HEK293 (cell line): ENCODE results near the gene UBE2D3.

Experiments
- CTCF ChIP-seq: fragments of 450-650 bp; formaldehyde crosslinking; IDR thresholded peaks from 2 replicates; pipeline ENCODE4 v1.5.1; 2016; ENCODE audit warnings: missing biosample characterization, missing genetic modification characterization
- GLI4 ChIP-seq: fragments of 450-650 bp; formaldehyde crosslinking; IDR thresholded peaks from 2 replicates; pipeline ENCODE4 v1.5.1; 2016; ENCODE audit warnings: missing biosample characterization, missing genetic modification characterization
- RBAK ChIP-seq: fragments of 450-650 bp; formaldehyde crosslinking; IDR thresholded peaks from 2 replicates; pipeline ENCODE4 v1.5.1; 2016; ENCODE audit warnings: missing biosample characterization, missing genetic modification characterization
- SCRT1 ChIP-seq: fragments of 450-650 bp; formaldehyde crosslinking; IDR thresholded peaks from 2 replicates; pipeline ENCODE4 v1.5.1; 2016; ENCODE audit warnings: missing biosample characterization, missing genetic modification characterization, borderline replicate concordance
- YY1 ChIP-seq: fragments of 450-650 bp; formaldehyde crosslinking; IDR thresholded peaks from 2 replicates; pipeline ENCODE4 v1.5.1; 2018; ENCODE audit warnings: missing biosample characterization, missing genetic modification characterization
- ZBTB49 ChIP-seq: fragments of 450-650 bp; formaldehyde crosslinking; IDR thresholded peaks from 2 replicates; pipeline ENCODE4 v1.5.1; 2016; ENCODE audit warnings: missing biosample characterization, missing genetic modification characterization, low read depth
- ZFP3 ChIP-seq: fragments of 450-650 bp; formaldehyde crosslinking; IDR thresholded peaks from 2 replicates; pipeline ENCODE4 v1.5.1; 2016; ENCODE audit warnings: low read depth, missing biosample characterization, missing genetic modification characterization
- ZNF23 ChIP-seq: fragments of 450-650 bp; formaldehyde crosslinking; IDR thresholded peaks from 2 replicates; pipeline ENCODE4 v1.5.1; 2016; ENCODE audit warnings: missing biosample characterization, missing genetic modification characterization, borderline replicate concordance
- ZNF324 ChIP-seq: fragments of 450-650 bp; formaldehyde crosslinking; IDR thresholded peaks from 2 replicates; pipeline ENCODE4 v1.5.1; 2016; ENCODE audit warnings: missing biosample characterization, missing genetic modification characterization
- ZNF404 ChIP-seq: fragments of 450-650 bp; formaldehyde crosslinking; IDR thresholded peaks from 2 replicates; pipeline ENCODE4 v1.5.1; 2017; ENCODE audit warnings: missing biosample characterization, missing genetic modification characterization
- ZNF768 ChIP-seq: fragments of 450-650 bp; formaldehyde crosslinking; IDR thresholded peaks from 2 replicates; pipeline ENCODE4 v1.5.1; 2018; ENCODE audit warnings: missing biosample characterization, mild to moderate bottlenecking, missing genetic modification characterization
- TF ChIP-seq, protein P1 (sequence below): fragments of 450-650 bp; formaldehyde crosslinking; IDR thresholded peaks from 2 replicates; pipeline ENCODE4 v1.5.1; 2016; ENCODE audit warnings: missing biosample characterization, missing genetic modification characterization
- TF ChIP-seq, protein P2 (sequence below): fragments of 450-650 bp; formaldehyde crosslinking; IDR thresholded peaks from 2 replicates; pipeline ENCODE4 v1.5.1; 2016; ENCODE audit warnings: missing biosample characterization, missing genetic modification characterization
- TF ChIP-seq, protein P3 (sequence below): fragments of 450-650 bp; formaldehyde crosslinking; IDR thresholded peaks from 2 replicates; pipeline ENCODE4 v1.5.1; 2016; ENCODE audit warnings: missing biosample characterization, missing genetic modification characterization

DNA sequence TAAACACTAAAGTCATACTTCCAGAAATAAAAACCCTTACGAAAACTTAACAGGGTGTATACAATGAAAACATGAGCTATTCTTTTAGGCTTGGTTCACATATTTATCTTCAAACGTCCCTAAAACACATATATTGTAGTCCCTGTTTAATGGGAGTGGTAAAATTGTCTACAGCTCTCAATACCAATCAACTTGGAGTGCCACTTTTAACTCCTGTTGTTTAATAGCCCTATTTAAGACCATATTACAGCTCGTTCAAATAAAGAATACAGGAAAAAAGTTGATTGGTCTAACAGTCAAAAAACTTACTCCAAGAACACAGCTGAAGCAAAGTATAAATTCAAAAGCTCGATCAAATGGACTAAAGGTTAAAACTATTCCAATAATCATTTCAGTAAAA, 3.9 kb downstream of the UBE2D3 start:
- TF ChIP-seq CTCF (tag by site-specific recombination), result no peak
- TF ChIP-seq ZFP3 (tag by site-specific recombination), result no peak
- no peak for TF ChIP-seq ZNF324 (tag by site-specific recombination)
- TF ChIP-seq SCRT1 (tag by site-specific recombination), result no peak
- no peak for TF ChIP-seq ZNF404 (tag by site-specific recombination)
- TF ChIP-seq, protein P1, sequence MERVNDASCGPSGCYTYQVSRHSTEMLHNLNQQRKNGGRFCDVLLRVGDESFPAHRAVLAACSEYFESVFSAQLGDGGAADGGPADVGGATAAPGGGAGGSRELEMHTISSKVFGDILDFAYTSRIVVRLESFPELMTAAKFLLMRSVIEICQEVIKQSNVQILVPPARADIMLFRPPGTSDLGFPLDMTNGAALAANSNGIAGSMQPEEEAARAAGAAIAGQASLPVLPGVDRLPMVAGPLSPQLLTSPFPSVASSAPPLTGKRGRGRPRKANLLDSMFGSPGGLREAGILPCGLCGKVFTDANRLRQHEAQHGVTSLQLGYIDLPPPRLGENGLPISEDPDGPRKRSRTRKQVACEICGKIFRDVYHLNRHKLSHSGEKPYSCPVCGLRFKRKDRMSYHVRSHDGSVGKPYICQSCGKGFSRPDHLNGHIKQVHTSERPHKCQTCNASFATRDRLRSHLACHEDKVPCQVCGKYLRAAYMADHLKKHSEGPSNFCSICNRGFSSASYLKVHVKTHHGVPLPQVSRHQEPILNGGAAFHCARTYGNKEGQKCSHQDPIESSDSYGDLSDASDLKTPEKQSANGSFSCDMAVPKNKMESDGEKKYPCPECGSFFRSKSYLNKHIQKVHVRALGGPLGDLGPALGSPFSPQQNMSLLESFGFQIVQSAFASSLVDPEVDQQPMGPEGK (tag by site-specific recombination), result no peak
- no peak for TF ChIP-seq ZNF23 (tag by site-specific recombination)
- no peak for TF ChIP-seq YY1 (tag by site-specific recombination)
- TF ChIP-seq, protein P2, sequence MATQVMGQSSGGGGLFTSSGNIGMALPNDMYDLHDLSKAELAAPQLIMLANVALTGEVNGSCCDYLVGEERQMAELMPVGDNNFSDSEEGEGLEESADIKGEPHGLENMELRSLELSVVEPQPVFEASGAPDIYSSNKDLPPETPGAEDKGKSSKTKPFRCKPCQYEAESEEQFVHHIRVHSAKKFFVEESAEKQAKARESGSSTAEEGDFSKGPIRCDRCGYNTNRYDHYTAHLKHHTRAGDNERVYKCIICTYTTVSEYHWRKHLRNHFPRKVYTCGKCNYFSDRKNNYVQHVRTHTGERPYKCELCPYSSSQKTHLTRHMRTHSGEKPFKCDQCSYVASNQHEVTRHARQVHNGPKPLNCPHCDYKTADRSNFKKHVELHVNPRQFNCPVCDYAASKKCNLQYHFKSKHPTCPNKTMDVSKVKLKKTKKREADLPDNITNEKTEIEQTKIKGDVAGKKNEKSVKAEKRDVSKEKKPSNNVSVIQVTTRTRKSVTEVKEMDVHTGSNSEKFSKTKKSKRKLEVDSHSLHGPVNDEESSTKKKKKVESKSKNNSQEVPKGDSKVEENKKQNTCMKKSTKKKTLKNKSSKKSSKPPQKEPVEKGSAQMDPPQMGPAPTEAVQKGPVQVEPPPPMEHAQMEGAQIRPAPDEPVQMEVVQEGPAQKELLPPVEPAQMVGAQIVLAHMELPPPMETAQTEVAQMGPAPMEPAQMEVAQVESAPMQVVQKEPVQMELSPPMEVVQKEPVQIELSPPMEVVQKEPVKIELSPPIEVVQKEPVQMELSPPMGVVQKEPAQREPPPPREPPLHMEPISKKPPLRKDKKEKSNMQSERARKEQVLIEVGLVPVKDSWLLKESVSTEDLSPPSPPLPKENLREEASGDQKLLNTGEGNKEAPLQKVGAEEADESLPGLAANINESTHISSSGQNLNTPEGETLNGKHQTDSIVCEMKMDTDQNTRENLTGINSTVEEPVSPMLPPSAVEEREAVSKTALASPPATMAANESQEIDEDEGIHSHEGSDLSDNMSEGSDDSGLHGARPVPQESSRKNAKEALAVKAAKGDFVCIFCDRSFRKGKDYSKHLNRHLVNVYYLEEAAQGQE (tag by site-specific recombination), result no peak
- no peak for TF ChIP-seq ZBTB49 (tag by site-specific recombination)
- TF ChIP-seq, protein P3, sequence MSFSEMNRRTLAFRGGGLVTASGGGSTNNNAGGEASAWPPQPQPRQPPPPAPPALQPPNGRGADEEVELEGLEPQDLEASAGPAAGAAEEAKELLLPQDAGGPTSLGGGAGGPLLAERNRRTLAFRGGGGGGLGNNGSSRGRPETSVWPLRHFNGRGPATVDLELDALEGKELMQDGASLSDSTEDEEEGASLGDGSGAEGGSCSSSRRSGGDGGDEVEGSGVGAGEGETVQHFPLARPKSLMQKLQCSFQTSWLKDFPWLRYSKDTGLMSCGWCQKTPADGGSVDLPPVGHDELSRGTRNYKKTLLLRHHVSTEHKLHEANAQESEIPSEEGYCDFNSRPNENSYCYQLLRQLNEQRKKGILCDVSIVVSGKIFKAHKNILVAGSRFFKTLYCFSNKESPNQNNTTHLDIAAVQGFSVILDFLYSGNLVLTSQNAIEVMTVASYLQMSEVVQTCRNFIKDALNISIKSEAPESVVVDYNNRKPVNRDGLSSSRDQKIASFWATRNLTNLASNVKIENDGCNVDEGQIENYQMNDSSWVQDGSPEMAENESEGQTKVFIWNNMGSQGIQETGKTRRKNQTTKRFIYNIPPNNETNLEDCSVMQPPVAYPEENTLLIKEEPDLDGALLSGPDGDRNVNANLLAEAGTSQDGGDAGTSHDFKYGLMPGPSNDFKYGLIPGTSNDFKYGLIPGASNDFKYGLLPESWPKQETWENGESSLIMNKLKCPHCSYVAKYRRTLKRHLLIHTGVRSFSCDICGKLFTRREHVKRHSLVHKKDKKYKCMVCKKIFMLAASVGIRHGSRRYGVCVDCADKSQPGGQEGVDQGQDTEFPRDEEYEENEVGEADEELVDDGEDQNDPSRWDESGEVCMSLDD (tag by site-specific recombination), result no peak
- no peak for TF ChIP-seq GLI4 (tag by site-specific recombination)
- TF ChIP-seq RBAK (tag by site-specific recombination), result no peak
- no peak for TF ChIP-seq ZNF768 (tag by site-specific recombination)
